ENCODE data around the gene H2BW2. TPM values are rescaled to one million over a fixed set of nuclear protein-coding genes. Genes with fewer than 3 reads are reported as not detected.
"Not testable (repeated sequence)": the region's sequence is repeated elsewhere in the genome, so short reads cannot be mapped to it uniquely, and the experiment has no call there.

Gene H2BW2
- total RNA-seq, 1 experiment from 2014 or later, result not detected

- Histone ChIP-seq H3K9me3 (ENCODE audit: insufficient read depth, low read depth) (no peaks in the 10 kb centered on the region), H3K4me1 (replicated peaks; ENCODE audit: insufficient read depth) (no peaks in the 10 kb centered on the region), H4K20me1 (ENCODE audit: insufficient read depth) (no peaks in the 10 kb centered on the region), H3K9me2 (ENCODE audit: insufficient read depth) (no peaks in the 10 kb centered on the region), H3F3A (ENCODE audit: insufficient read depth, low read depth) (no peaks in the 10 kb centered on the region), H3K27me3 (ENCODE audit: insufficient read depth, low read depth) (peaks cover 78% of the 10 kb centered on the region), H3K4me2 (no peak overlapping the region), H3K36me3 (ENCODE audit: low read depth) (no peaks in the 10 kb centered on the region), H3K4me3 (no peak overlapping the region), H3K79me2 (ENCODE audit: low read depth) (no peaks in the 10 kb centered on the region), H3K27ac (no peak overlapping the region), H2AFZ (no peak overlapping the region)
- intact Hi-C loops (cut with micrococcal nuclease; ENCODE audit: unreplicated experiment), result no loop called here
- TF ChIP-seq EZH2 (IDR thresholded peaks at IDR 0.05; ENCODE audit: low read depth) (no peak), CTCF (conservative IDR thresholded peaks at IDR 0.05) (no peak)
- POLR2A ChIA-PET (ENCODE audit: unreplicated experiment), result no interaction called here
- no TSS peak for BruUV-seq (replicated peaks)
- no peak for DNase-seq
- CTCF ChIA-PET, result no interaction called here
These were observed 26.6 kb upstream of the H2BW2 start for GRCh38 chrX:104013158-104013557.

GRCh38 chrX:104013606-104014005 is 26.1 kb upstream of the H2BW2 start, which contains the start of gene H2BW1:
Gene H2BW1 (minus strand): TSS chrX:104013708. CDS start chrX:104013576, 132 bp downstream.
- no peak for DNase-seq
- H3K79me2 ChIP-seq (ENCODE audit: low read depth), result no peaks in the 10 kb centered on the region
- H3K9me2 ChIP-seq (ENCODE audit: insufficient read depth), result no peaks in the 10 kb centered on the region
- H3K27ac ChIP-seq, result no peak within 1 kb of the TSS
- no peaks in the 10 kb centered on the region for H3K9me3 ChIP-seq (ENCODE audit: insufficient read depth, low read depth)
- H3F3A ChIP-seq (ENCODE audit: insufficient read depth, low read depth), result no peaks in the 10 kb centered on the region
- intact Hi-C loops (cut with micrococcal nuclease; ENCODE audit: unreplicated experiment), result no loop called here
- CTCF ChIA-PET, result no interaction called here
- H3K27me3 ChIP-seq (ENCODE audit: insufficient read depth, low read depth), result peaks cover 78% of the 10 kb centered on the region
- H4K20me1 ChIP-seq (ENCODE audit: insufficient read depth), result no peaks in the 10 kb centered on the region
- TF ChIP-seq EZH2 (IDR thresholded peaks at IDR 0.05; ENCODE audit: low read depth) (no peak), CTCF (conservative IDR thresholded peaks at IDR 0.05) (no peak)
- POLR2A ChIA-PET (ENCODE audit: unreplicated experiment), result no interaction called here
- H3K36me3 ChIP-seq (ENCODE audit: low read depth), result no peaks in the 10 kb centered on the region
- no peak within 1 kb of the TSS for H2AFZ ChIP-seq
- no peak within 1 kb of the TSS for H3K4me3 ChIP-seq
- no TSS peak for BruUV-seq (replicated peaks)
- no peaks in the 10 kb centered on the region for H3K4me1 ChIP-seq (replicated peaks; ENCODE audit: insufficient read depth)
- H3K4me2 ChIP-seq, result no peak within 1 kb of the TSS

GRCh38 chrX:104015576-104015975 is 24.2 kb upstream of the H2BW2 start:
- H3K27ac ChIP-seq; H2AFZ ChIP-seq; H3F3A ChIP-seq (ENCODE audit: insufficient read depth, low read depth); H3K9me2 ChIP-seq (ENCODE audit: insufficient read depth); H3K9me3 ChIP-seq (ENCODE audit: insufficient read depth, low read depth); DNase-seq; H4K20me1 ChIP-seq (ENCODE audit: insufficient read depth); H3K79me2 ChIP-seq (ENCODE audit: low read depth); CTCF ChIA-PET; H3K4me2 ChIP-seq; POLR2A ChIA-PET (ENCODE audit: unreplicated experiment); H3K36me3 ChIP-seq (ENCODE audit: low read depth); H3K4me3 ChIP-seq; intact Hi-C loops (cut with micrococcal nuclease; ENCODE audit: unreplicated experiment); BruUV-seq (replicated peaks); H3K4me1 ChIP-seq (replicated peaks; ENCODE audit: insufficient read depth): not testable (repeated sequence)
- H3K27me3 ChIP-seq (ENCODE audit: insufficient read depth, low read depth), result peaks cover 84% of the 10 kb centered on the region

GRCh38 chrX:104018126-104018525 is 21.6 kb upstream of the H2BW2 start:
- H3K79me2 ChIP-seq (ENCODE audit: low read depth), result no peaks in the 10 kb centered on the region
- no TSS peak for BruUV-seq (replicated peaks)
- no peaks in the 10 kb centered on the region for H3K4me1 ChIP-seq (replicated peaks; ENCODE audit: insufficient read depth)
- H3K4me3 ChIP-seq, result no peak overlapping the region
- peaks cover 86% of the 10 kb centered on the region for H3K27me3 ChIP-seq (ENCODE audit: insufficient read depth, low read depth)
- H3K4me2 ChIP-seq, result no peak overlapping the region
- no peaks in the 10 kb centered on the region for H4K20me1 ChIP-seq (ENCODE audit: insufficient read depth)
- H3K27ac ChIP-seq, result no peak overlapping the region
- intact Hi-C loops (cut with micrococcal nuclease; ENCODE audit: unreplicated experiment), result no loop called here
- no peaks in the 10 kb centered on the region for H3K9me2 ChIP-seq (ENCODE audit: insufficient read depth)
- H3K9me3 ChIP-seq (ENCODE audit: insufficient read depth, low read depth), result no peaks in the 10 kb centered on the region
- DNase-seq, result no peak
- no peak overlapping the region for H2AFZ ChIP-seq
- POLR2A ChIA-PET (ENCODE audit: unreplicated experiment), result no interaction called here
- TF ChIP-seq EZH2 (IDR thresholded peaks at IDR 0.05; ENCODE audit: low read depth), result no peak
- no peak for TF ChIP-seq CTCF (conservative IDR thresholded peaks at IDR 0.05)
- H3K36me3 ChIP-seq (ENCODE audit: low read depth), result no peaks in the 10 kb centered on the region
- CTCF ChIA-PET, result no interaction called here
- no peaks in the 10 kb centered on the region for H3F3A ChIP-seq (ENCODE audit: insufficient read depth, low read depth)
